Measurements from ENCODE around the gene NME3. TPM values are rescaled to one million over a fixed set of nuclear protein-coding genes. Genes with fewer than 3 reads are reported as not detected.

Gene NME3
- total and polyA plus RNA-seq, 10 of the 15 experiments (the other 5 are each of a cell fraction or from before 2014, with no cell fraction given): 0.61 to 55.5 (median 26.5) TPM

- CTCF ChIA-PET: no interaction called here
- SMC1A ChIA-PET (ENCODE audit: uncharacterized antibody, unreplicated experiment): no interaction called here
- FAIRE-seq: no peak
- TF ChIP-seq KDM1A (IDR thresholded peaks at IDR 0.05; ENCODE audit: borderline replicate concordance) (no peak), CHD2 (IDR thresholded peaks at IDR 0.05; ENCODE audit: borderline replicate concordance, low read depth, low read length) (no peak), GABPA (IDR thresholded peaks at IDR 0.05; ENCODE audit: low read depth) (no peak), MEF2B (IDR thresholded peaks at IDR 0.05; ENCODE audit: partially characterized antibody, poor library complexity, severe bottlenecking) (no peak), USF2 (IDR thresholded peaks at IDR 0.05; ENCODE audit: borderline replicate concordance, low read depth, low read length) (no peak), TBL1XR1 (IDR thresholded peaks at IDR 0.05; ENCODE audit: low read depth, low read length) (no peak), ETV6 (conservative IDR thresholded peaks at IDR 0.05 in 1 of 2, IDR thresholded peaks at IDR 0.05 in 1 of 2; ENCODE audit: borderline replicate concordance in 1 of 2, low read depth in 1 of 2) (no peak), ZNF384 (IDR thresholded peaks at IDR 0.05; ENCODE audit: borderline replicate concordance, low read depth, low read length) (no peak), NKRF (conservative IDR thresholded peaks at IDR 0.05) (no peak), SKIL (IDR thresholded peaks at IDR 0.05; ENCODE audit: low read depth, poor library complexity, severe bottlenecking) (no peak), ZNF592 (IDR thresholded peaks at IDR 0.05) (no peak), IKZF2 (IDR thresholded peaks at IDR 0.05) (no peak), KLF5 (IDR thresholded peaks at IDR 0.05; ENCODE audit: partially characterized antibody) (no peak), STAT1 (conservative IDR thresholded peaks at IDR 0.05) (no peak), NFIC (IDR thresholded peaks at IDR 0.05; ENCODE audit: low read depth, low read length) (no peak), ZBED1 (IDR thresholded peaks at IDR 0.05; ENCODE audit: borderline replicate concordance) (no peak)
These were observed 5.5 kb downstream of the NME3 start for GRCh38 chr16:1765826-1766225.

More at GRCh38 chr16:1765826-1766225, 5.5 kb downstream of the NME3 start:
- Histone ChIP-seq H3K4me2 (ENCODE audit: control insufficient read depth, insufficient read depth) (no peak overlapping the region), H3K79me2 (ENCODE audit: control insufficient read depth, insufficient read depth, low read length) (peaks cover 7% of the 10 kb centered on the region), H3K4me3 (no peak overlapping the region), H3K9me3 (replicated peaks; ENCODE audit: control insufficient read depth, insufficient read depth, low read length) (no peaks in the 10 kb centered on the region), H3K36me3 (ENCODE audit: control insufficient read depth in 2 of 2, insufficient read depth in 2 of 2, low read length in 1 of 2) (peaks cover 0 to 30% of the 10 kb centered on the region in 2 experiments; a peak in 3 of 4 replicates), H3K4me1 (ENCODE audit: control insufficient read depth, insufficient read depth, low read length) (peaks cover 4% of the 10 kb centered on the region), H3K9ac (ENCODE audit: control insufficient read depth, insufficient read depth, low read length) (no peak overlapping the region), H4K20me1 (ENCODE audit: control insufficient read depth, insufficient read depth) (no peaks in the 10 kb centered on the region), H3K27ac (ENCODE audit: control insufficient read depth, insufficient read depth) (no peak overlapping the region), H3K27me3 (replicated peaks in 1 of 2; ENCODE audit: control insufficient read depth in 2 of 2, insufficient read depth in 2 of 2, low read length in 1 of 2) (no peaks in the 10 kb centered on the region), H2AFZ (ENCODE audit: control insufficient read depth, low read depth, low read length) (no peak overlapping the region)
- intact Hi-C loops (cut with micrococcal nuclease; ENCODE audit: unreplicated experiment) (no loop called here), in situ Hi-C loops (cut with MboI) (no loop called here)
- 91% methylated on average over 21 of the region's 22 CpGs for WGBS (ENCODE audit: insufficient coverage, insufficient replicate concordance, low lambda C conversion rate, missing lambda C conversion rate)
- RAD21 ChIA-PET (ENCODE audit: unreplicated experiment): no interaction called here
- no peak for DNase-seq (ENCODE audit: low read depth, low spot score)
- no TSS peak for BruUV-seq (replicated peaks)
- ATAC-seq: no peak
- POLR2A ChIA-PET: no interaction called here

Measured in GM12878 (cell line).